ENCODE results near the gene ELN. TPM values are rescaled to one million over a fixed set of nuclear protein-coding genes. Genes with fewer than 3 reads are reported as not detected.
"Not testable (repeated sequence)": the region's sequence is repeated elsewhere in the genome, so short reads cannot be mapped to it uniquely, and the experiment has no call there.

ELN gene
- polyA plus RNA-seq, 1 experiment: 619 TPM

- no peak for TF ChIP-seq CTCF (IDR thresholded peaks at IDR 0.05; ENCODE audit: insufficient read depth, low read depth, low read length)
- peaks cover 11% of the 10 kb centered on the region for H3K36me3 ChIP-seq (ENCODE audit: control insufficient read depth, insufficient read depth, low read length)
- H3K4me3 ChIP-seq (ENCODE audit: low read depth, low read length): no peak overlapping the region
- no peak for DNase-seq (ENCODE audit: low read depth)
- CTCF ChIA-PET: interaction anchor here (0.7 to 2.0 kb wide), 7 partner anchors 15 to 176 kb away, joined by 3 to 8 read pairs (median 3); partner anchors contain the start of gene ELN
- no peaks in the 10 kb centered on the region for H3K27me3 ChIP-seq (ENCODE audit: control insufficient read depth, insufficient read depth, low read length)
- POLR2A ChIA-PET: no interaction called here
Observed at GRCh38 chr7:74044366-74045350, 16.7 kb downstream of the ELN start.

- H3K4me3 ChIP-seq (ENCODE audit: low read depth, low read length); CTCF ChIA-PET; POLR2A ChIA-PET; H3K27me3 ChIP-seq (ENCODE audit: control insufficient read depth, insufficient read depth, low read length); DNase-seq (ENCODE audit: low read depth): not testable (repeated sequence)
- H3K36me3 ChIP-seq (ENCODE audit: control insufficient read depth, insufficient read depth, low read length): peaks cover 13% of the 10 kb centered on the region
Observed at GRCh38 chr7:74046581-74046980, 18.6 kb downstream of the ELN start.

- no peak for TF ChIP-seq CTCF (IDR thresholded peaks at IDR 0.05; ENCODE audit: insufficient read depth, low read depth, low read length)
- no peak for DNase-seq (ENCODE audit: low read depth)
- no peaks in the 10 kb centered on the region for H3K27me3 ChIP-seq (ENCODE audit: control insufficient read depth, insufficient read depth, low read length)
- no peak overlapping the region for H3K4me3 ChIP-seq (ENCODE audit: low read depth, low read length)
- peaks cover 14% of the 10 kb centered on the region for H3K36me3 ChIP-seq (ENCODE audit: control insufficient read depth, insufficient read depth, low read length)
- ChIA-PET CTCF (interaction anchor here (0.6 kb wide), 1 partner anchor 10 kb away, joined by 3 read pairs; no protein-coding TSS in a partner anchor), POLR2A (no interaction called here)
Observed at GRCh38 chr7:74047804-74048380, 19.9 kb downstream of the ELN start.

DNA sequence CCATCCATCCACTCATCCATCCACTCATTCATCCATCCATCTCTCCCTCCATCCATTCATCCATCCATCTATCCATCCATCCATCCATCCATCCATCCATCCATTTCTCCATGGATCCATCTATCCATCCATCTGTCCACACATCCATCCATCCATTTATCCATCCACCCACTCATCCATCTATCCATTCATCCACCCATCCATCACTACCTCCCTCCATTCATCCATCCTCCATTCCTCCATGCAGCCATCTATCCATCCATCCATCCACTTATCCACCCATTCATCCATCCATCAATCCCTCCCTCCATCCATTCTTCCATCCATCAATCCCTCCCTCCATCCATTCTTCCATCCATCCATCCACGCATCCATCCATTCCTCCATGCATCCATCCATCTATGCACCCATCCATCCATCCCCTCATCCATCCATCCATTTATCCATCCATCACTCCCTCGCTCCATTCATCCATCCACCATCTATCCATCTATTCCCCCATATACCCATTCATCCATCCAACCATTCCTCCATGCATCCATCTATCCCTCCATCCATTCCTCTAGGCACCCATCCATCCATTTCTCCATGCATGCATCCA is 21.1 kb downstream of the ELN start:
- ChIA-PET POLR2A (no interaction called here), CTCF (no interaction called here)
- Histone ChIP-seq H3K4me3 (ENCODE audit: low read depth, low read length) (no peak overlapping the region), H3K27me3 (ENCODE audit: control insufficient read depth, insufficient read depth, low read length) (no peaks in the 10 kb centered on the region), H3K36me3 (ENCODE audit: control insufficient read depth, insufficient read depth, low read length) (peaks cover 16% of the 10 kb centered on the region)
- no peak for DNase-seq (ENCODE audit: low read depth)
- no peak for TF ChIP-seq CTCF (IDR thresholded peaks at IDR 0.05; ENCODE audit: insufficient read depth, low read depth, low read length)

GRCh38 chr7:74049997-74050798 is 22.2 kb downstream of the ELN start:
- Histone ChIP-seq H3K27me3 (ENCODE audit: control insufficient read depth, insufficient read depth, low read length) (no peaks in the 10 kb centered on the region), H3K4me3 (ENCODE audit: low read depth, low read length) (no peak overlapping the region), H3K36me3 (ENCODE audit: control insufficient read depth, insufficient read depth, low read length) (peaks cover 17% of the 10 kb centered on the region)
- TF ChIP-seq CTCF (IDR thresholded peaks at IDR 0.05; ENCODE audit: insufficient read depth, low read depth, low read length): no peak
- ChIA-PET CTCF (no interaction called here), POLR2A (no interaction called here)
- DNase-seq (ENCODE audit: low read depth): no peak
